ENCODE measurements around the gene SCAPER.
"Not testable (repeated sequence)": the region's sequence is repeated elsewhere in the genome, so short reads cannot be mapped to it uniquely, and the experiment has no call there.

SCAPER gene

DNA sequence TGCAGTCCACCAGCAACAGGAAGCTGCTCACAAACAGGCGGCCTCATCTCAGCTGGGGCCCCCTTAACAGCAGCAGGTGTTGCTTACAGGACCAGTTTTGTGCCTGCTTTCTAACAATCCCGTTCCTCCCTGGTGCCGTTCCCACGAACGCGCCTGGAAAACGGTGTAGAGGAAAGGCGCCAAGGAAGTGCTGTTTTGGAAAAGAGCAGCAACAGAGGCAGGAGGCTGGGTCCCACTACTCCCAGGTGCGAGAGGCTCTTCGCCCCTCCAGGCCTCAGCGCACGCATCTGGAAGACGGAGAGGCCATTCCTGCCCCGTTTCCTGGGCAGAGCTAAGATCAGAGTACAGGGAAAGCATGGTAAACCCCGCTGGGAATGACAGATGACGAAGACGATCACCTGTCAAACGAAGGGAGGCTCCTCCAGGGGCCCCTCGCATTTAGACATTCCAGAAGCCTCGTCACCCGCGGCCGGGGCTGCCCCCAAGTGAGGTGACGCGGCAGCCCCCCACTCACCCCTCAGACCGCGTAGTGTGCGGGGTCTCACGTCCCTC is 603 bp downstream of the SCAPER start:
- peak; percentile 58 for DNase-seq (ENCODE audit: low spot score)

DNA sequence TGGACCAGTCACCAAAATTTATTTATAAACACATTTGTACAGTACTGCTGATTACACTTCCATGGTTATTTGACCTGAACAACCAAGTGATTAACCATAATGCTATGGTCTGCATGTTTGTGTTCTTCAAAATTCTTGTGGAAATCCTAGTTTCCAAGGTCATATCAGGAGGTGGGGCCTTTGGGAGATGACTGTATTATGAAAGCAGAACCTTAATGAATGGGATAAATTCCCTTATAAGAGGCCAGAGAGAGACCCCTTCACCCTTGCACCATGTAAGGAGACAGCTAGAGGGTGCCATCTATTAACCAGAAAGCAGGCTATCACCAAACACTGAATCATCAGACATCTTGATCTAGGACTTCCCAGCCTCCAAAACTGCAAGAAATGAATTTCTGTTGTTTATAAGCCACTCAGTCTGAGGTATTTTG is 1.9 kb downstream of the SCAPER start:
- DNase-seq (ENCODE audit: low spot score) = peak; percentile 60

DNA sequence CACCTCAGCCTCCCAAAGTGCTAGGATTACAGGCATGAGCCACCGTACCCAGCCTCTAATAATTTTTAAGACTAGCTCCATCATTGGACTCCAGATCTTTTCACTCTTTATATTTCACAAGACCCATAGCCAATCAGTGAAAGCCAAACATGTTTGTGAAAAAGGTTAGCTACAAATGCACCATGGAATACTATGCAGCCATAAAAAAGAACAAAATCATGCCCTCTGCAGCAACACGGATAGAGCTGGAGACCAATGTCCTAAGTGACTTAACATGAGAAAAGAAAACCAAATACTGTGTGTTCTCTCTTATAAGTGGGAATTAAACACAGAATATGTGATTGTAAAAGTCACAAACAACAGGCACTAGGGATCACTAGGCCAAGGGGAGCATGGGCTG is 3.2 kb downstream of the SCAPER start:
- no peak for DNase-seq (ENCODE audit: low spot score)

DNA sequence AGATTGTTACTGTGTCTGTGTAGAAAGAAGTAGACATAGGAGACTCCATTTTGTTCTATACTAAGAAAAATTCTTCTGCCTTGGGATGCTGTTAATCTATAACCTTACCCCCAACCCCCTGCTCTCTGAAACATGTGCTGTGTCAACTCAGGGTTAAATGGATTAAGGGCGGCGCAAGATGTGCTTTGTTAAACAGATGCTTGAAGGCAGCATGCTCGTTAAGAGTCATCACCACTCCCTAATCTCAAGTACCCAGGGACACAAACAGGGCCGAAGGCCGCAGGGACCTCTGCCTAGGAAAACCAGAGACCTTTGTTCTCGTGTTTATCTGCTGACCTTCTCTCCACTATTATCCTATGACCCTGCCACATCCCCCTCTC is 5.2 kb downstream of the SCAPER start:
- not testable (repeated sequence) for DNase-seq (ENCODE audit: low spot score)

- not testable (repeated sequence) for DNase-seq (ENCODE audit: low spot score)
These were observed 5.8 kb downstream of the SCAPER start for GRCh38 chr15:76899176-76899930.

GRCh38 chr15:76898102-76898501 is 7.0 kb downstream of the SCAPER start:
- DNase-seq (ENCODE audit: low spot score) = no peak

- no peak for DNase-seq (ENCODE audit: low spot score)
These were observed 11.0 kb downstream of the SCAPER start for GRCh38 chr15:76894174-76894573.

GRCh38 chr15:76892836-76893235 is 12.3 kb downstream of the SCAPER start:
- DNase-seq (ENCODE audit: low spot score) = not testable (repeated sequence)

GRCh38 chr15:76887280-76888141 is 17.6 kb downstream of the SCAPER start:
- not testable (repeated sequence) for DNase-seq (ENCODE audit: low spot score)

DNA sequence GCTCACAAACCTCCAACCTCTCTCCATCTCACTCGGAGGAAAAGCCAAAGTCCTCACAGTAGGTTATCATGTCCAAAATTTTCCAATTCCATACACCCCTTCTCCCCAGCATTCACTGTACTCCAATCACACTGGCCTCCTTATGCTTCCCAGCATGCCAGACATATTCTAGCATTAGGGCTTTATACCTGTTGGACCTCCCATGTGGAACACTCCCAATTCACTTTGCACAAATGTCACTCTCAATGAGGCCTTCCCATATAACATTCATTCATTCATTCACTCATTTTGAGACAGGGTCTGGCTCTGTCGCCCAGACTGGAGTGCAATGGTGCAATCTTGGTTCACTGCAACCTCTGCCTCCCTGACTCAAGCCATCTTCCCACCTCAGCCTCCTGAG is 19.9 kb downstream of the SCAPER start:
- DNase-seq (ENCODE audit: low spot score) = no peak

DNA sequence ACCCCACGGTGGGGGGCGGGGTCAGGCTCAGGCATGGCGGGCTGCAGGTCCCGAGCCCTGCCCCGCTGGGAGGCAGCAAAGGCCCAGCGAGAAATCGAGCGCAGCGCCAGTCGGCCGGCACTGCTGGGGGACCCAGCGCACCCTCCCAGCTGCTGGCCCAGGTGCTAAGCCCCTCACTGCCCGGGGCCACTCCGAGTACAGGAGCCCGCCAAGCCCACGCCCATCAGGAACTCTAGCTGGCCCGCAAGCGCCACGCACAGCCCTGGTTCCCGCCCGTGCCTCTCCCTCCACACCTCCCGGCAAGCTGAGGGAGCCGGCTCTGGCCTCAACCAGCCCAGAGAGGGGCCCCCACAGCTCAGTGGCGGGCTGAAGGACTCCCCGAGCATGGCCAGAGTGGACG is 29.2 kb downstream of the SCAPER start:
- DNase-seq (ENCODE audit: low spot score) = no peak

DNA sequence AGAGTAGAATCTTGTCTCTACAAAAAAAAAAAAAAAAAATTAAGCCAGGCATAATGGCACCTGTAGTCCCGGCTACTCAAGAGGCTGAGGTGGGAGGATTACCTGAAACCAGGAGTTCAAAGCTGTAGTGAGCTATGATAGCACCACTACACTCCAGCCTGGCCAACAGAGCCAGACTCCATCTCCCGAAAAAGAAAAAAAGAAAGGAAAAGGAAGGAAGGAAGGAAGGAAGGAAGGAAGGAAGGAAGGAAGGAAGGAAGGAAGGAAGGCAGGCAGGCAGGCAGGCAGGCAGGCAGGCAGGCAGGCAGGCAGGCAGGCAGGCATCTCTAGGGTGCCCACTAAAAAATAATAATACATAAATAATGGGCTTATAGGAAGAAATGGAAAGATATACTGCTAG is 32.1 kb downstream of the SCAPER start:
- DNase-seq (ENCODE audit: low spot score) = not testable (repeated sequence)

DNA sequence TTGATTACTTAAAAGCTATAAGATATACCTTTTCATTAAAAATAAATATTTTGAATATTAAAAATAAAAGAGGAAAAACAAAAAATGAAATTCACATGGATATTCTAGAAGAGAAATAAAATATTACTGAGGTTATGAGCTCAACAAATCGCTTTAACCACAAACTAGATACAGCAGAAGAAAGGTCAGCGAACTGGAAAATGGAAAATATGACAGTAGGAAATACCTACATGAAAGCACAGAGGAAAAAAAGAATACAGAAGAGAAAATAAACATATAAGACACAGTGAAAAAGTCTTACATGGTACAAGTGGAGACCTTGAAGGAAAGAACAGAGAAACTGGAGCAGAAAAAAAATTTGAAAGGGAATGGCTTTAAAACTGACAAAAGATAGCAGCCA is 33.2 kb downstream of the SCAPER start:
- peak; percentile 41 for DNase-seq (ENCODE audit: low spot score)

DNA sequence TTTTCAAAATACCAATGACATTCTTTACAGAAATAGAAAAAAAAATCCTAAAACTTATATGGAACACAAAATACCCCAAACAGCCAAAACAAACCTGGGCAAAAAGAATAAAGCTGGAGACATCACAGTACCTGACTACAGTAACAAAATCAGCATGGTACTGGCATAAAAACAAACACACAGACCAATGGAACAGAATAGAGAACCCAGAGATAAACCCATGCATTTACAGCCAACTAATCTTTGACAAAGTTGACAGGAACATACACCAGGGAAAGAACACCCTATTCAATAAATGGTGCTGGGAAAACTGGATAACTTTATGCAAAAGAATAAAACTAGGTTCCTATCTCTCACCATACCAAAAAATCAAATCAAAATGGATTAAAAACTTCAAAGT is 36.4 kb downstream of the SCAPER start:
- DNase-seq (ENCODE audit: low spot score) = no peak

- DNase-seq (ENCODE audit: low spot score) = peak; percentile 61
These were observed 38.3 kb downstream of the SCAPER start for GRCh38 chr15:76866716-76867321.

GRCh38 chr15:76866008-76866407 is 39.1 kb downstream of the SCAPER start:
- no peak for DNase-seq (ENCODE audit: low spot score)

DNA sequence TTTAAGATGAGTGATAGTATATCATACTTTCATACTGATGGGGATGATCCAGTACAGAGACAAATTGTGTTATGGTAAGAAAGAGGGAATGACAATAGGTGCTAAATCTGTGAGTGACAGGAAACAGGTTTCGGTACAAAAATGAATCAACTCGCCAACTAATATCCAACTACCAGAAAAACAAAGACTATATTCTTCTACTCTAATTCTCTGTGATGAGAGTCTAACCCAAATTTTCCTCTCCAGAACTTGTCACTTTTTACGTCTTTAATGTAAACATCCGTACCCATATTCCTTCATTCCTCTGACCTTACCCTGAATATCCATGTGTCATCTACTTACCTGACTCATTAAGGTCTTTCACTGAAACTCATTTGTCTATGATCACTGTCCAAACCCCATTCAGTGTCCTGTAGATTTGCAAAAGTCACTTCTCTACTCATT is 39.6 kb downstream of the SCAPER start:
- no peak for DNase-seq (ENCODE audit: low spot score)

DNA sequence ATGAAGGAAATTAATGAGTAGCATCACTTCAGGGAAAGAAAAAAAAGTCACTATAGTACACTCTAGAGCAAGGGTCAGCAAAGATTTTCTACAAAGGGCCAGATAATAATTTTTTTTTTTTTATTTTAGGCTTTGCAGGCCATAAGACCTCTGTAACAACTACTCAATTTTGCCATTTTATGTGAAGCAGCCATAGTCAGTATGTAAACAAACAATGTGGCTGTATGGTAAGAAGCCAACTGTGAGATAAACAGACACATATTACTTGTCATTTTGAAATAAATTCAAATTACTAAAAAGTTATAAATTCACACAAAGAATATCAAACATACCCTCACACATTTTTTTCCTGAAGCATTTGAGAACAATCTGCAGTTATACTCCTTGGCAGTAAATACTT is 40.6 kb downstream of the SCAPER start:
- no peak for DNase-seq (ENCODE audit: low spot score)

DNA sequence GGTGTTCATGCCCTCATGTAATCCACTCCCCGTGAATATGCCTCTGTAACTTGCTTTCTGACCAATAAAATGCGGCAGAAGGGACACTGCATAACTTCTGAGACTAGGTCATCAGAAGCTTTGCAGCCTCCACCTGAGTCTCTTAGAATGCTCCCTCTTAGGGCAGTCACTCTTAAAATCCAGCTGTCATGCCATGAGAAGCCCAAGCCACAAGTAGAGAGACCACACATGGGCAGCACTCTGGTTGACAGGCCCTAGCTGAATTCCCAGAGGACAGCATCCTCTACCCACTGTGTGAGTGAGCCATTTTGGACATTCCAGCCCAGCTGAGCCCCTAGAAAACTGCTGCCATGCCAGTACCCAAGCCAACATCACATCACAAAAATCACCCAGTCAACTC is 41.4 kb downstream of the SCAPER start:
- DNase-seq (ENCODE audit: low spot score) = no peak

- DNase-seq (ENCODE audit: low spot score) = no peak
These were observed 42.0 kb downstream of the SCAPER start for GRCh38 chr15:76863123-76863522.

DNA sequence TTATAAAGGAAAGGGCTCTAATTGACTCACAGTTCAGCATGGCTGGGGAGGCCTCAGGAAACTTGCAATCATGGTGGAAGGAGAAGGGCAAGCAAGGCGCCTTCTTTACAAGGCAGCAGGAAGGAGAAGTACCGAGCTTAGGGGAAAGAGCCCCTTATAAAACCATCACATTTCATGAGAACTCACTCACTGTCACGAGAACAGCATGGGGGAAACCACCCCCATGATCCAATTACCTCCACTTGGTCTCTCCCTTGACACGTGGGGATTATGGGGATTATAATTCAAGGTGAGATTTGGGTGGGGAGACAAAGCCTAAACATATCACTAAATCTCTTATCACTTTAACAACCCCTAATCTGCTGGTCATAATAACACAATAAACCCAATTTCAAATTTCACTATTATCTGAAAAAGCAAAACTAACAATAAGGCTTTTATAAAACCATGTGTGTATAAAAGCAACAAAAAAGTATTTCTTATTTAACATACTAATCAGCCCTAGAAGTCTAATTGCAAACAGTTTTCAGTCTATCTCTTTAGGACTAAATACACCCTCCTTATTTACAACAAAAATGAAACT is 43.2 kb downstream of the SCAPER start:
- no peak for DNase-seq (ENCODE audit: low spot score)

GRCh38 chr15:76860201-76860600 is 44.9 kb downstream of the SCAPER start:
- no peak for DNase-seq (ENCODE audit: low spot score)
